ENCODE results near the gene FILIP1L. TPM values are rescaled to one million over a fixed set of nuclear protein-coding genes. Genes with fewer than 3 reads are reported as not detected.

The FILIP1L gene
- total and polyA plus RNA-seq, 2 donors (not counting 1 experiment from before 2014, with no cell fraction given), result 0.32 to 0.48 TPM

DNA sequence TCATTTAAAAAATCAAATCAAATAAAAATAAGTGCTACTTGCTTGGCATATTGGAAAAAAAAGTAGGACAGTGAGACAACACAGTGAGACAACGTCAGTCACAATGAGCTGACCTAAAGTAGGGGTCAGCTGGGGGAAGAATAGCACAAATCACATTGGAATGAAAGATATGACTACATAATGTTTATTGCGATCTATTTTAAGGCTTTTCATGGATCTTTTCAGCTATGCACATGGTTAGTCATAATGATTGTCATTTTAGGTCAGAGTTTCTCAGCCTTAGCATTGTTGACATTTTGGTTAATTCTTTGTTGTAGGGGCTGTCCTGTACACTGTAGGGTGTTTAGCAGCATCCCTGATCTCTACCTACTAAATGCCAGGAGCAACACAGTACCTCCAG is 252.1 kb downstream of the FILIP1L start:
- no peaks in the 10 kb centered on the region for H4K20me1 ChIP-seq (ENCODE audit: control insufficient read depth, insufficient read depth, low read length, poor library complexity, severe bottlenecking)
- H3K4me3 Mint-ChIP-seq, result no peak overlapping the region
- WGBS (ENCODE audit: insufficient coverage), result no CpG with 5 or more reads among the region's 2 CpGs

DNA sequence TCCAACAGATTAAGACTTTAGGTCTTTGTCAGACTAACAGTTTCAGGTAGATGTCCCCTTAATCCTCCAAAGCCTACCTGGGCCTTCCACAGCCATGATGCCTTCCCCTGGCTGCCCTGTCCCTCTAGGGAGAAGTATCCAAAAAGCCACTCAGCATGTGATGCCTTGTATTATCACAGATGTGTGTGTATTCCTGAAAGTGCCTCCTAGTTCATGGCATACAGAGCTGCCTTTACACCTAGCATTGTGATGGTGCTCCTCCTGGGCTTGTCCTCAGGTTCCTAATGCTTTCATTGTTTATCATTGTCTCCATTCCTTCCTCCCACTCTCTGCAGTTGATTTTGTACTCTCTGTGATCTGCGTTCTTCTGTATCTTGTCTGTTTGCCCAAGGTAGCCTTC is 253.1 kb downstream of the FILIP1L start:
- Histone ChIP-seq H3K4me1 (ENCODE audit: control insufficient read depth in 2 of 2, insufficient read depth in 2 of 2, low read length in 2 of 2) (no peaks in the 10 kb centered on the region), H3K9ac (ENCODE audit: low read length) (no peak overlapping the region), H3K79me2 (ENCODE audit: control insufficient read depth, insufficient read depth, low read length) (no peaks in the 10 kb centered on the region), H3K4me3 (ENCODE audit: control extremely low read depth in 1 of 5, extremely low read depth in 1 of 5, insufficient read depth in 1 of 5, low read depth in 2 of 5, low read length in 4 of 5) (no peak overlapping the region), H3K27ac (ENCODE audit: low read length in 2 of 2) (no peak overlapping the region), H3K36me3 (replicated peaks in 1 of 2; ENCODE audit: control extremely low read depth in 1 of 2, control insufficient read depth in 1 of 2, extremely low read depth in 1 of 2, insufficient read depth in 2 of 2, low read length in 1 of 2) (no peaks in the 10 kb centered on the region), H4K20me1 (ENCODE audit: control insufficient read depth, insufficient read depth, low read length, poor library complexity, severe bottlenecking) (no peaks in the 10 kb centered on the region), H2AFZ (ENCODE audit: insufficient read depth, low read depth, low read length, poor library complexity, severe bottlenecking) (no peak overlapping the region), H3K4me2 (replicated peaks; ENCODE audit: low read depth, low read length, poor library complexity, severe bottlenecking) (no peak overlapping the region), H3K27me3 (replicated peaks in 1 of 4; ENCODE audit: control extremely low read depth in 1 of 4, control insufficient read depth in 3 of 4, insufficient read depth in 4 of 4, low read length in 3 of 4) (no peaks in the 10 kb centered on the region), H3K9me3 (ENCODE audit: control extremely low read depth in 1 of 3, control insufficient read depth in 2 of 3, insufficient read depth in 1 of 3, low read length in 2 of 3) (no peaks in the 10 kb centered on the region)
- intact Hi-C loops (cut with micrococcal nuclease), result no loop called here
- TF ChIP-seq, protein P1, sequence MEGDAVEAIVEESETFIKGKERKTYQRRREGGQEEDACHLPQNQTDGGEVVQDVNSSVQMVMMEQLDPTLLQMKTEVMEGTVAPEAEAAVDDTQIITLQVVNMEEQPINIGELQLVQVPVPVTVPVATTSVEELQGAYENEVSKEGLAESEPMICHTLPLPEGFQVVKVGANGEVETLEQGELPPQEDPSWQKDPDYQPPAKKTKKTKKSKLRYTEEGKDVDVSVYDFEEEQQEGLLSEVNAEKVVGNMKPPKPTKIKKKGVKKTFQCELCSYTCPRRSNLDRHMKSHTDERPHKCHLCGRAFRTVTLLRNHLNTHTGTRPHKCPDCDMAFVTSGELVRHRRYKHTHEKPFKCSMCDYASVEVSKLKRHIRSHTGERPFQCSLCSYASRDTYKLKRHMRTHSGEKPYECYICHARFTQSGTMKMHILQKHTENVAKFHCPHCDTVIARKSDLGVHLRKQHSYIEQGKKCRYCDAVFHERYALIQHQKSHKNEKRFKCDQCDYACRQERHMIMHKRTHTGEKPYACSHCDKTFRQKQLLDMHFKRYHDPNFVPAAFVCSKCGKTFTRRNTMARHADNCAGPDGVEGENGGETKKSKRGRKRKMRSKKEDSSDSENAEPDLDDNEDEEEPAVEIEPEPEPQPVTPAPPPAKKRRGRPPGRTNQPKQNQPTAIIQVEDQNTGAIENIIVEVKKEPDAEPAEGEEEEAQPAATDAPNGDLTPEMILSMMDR (IDR thresholded peaks at IDR 0.05), result no peak
- no peak for TF ChIP-seq EZH2 (IDR thresholded peaks at IDR 0.05; ENCODE audit: borderline replicate concordance, insufficient read depth, low read depth, low read length, poor library complexity, severe bottlenecking)
- ChIA-PET POLR2A (no interaction called here), CTCF (no interaction called here)
- H3K27ac Mint-ChIP-seq, result no peak overlapping the region
- no peaks in the 10 kb centered on the region for H3K9me3 Mint-ChIP-seq (ENCODE audit: insufficient read depth)
- DNase-seq (no peak), ATAC-seq (ENCODE audit: low read depth) (no peak)
- no peak overlapping the region for H3K4me3 Mint-ChIP-seq
- H3K4me1 Mint-ChIP-seq, result peaks cover 2% of the 10 kb centered on the region
- WGBS (ENCODE audit: insufficient coverage), result no CpG with 5 or more reads among the region's 1 CpG
- no peaks in the 10 kb centered on the region for H3K27me3 Mint-ChIP-seq

More for the DNA sequence above, 252.1 kb downstream of the FILIP1L start:
- Histone ChIP-seq H3K4me2 (replicated peaks; ENCODE audit: low read depth, low read length, poor library complexity, severe bottlenecking) (no peak overlapping the region), H3K9ac (ENCODE audit: low read length) (no peak overlapping the region), H3K4me3 (ENCODE audit: control extremely low read depth in 1 of 5, extremely low read depth in 1 of 5, insufficient read depth in 1 of 5, low read depth in 2 of 5, low read length in 4 of 5) (no peak overlapping the region), H3K36me3 (replicated peaks in 1 of 2; ENCODE audit: control extremely low read depth in 1 of 2, control insufficient read depth in 1 of 2, extremely low read depth in 1 of 2, insufficient read depth in 2 of 2, low read length in 1 of 2) (no peaks in the 10 kb centered on the region), H3K9me3 (ENCODE audit: control extremely low read depth in 1 of 3, control insufficient read depth in 2 of 3, insufficient read depth in 1 of 3, low read length in 2 of 3) (no peaks in the 10 kb centered on the region), H3K27me3 (replicated peaks in 1 of 4; ENCODE audit: control extremely low read depth in 1 of 4, control insufficient read depth in 3 of 4, insufficient read depth in 4 of 4, low read length in 3 of 4) (no peaks in the 10 kb centered on the region), H2AFZ (ENCODE audit: insufficient read depth, low read depth, low read length, poor library complexity, severe bottlenecking) (no peak overlapping the region), H3K79me2 (ENCODE audit: control insufficient read depth, insufficient read depth, low read length) (no peaks in the 10 kb centered on the region), H3K4me1 (ENCODE audit: control insufficient read depth in 2 of 2, insufficient read depth in 2 of 2, low read length in 2 of 2) (no peaks in the 10 kb centered on the region), H3K27ac (ENCODE audit: low read length in 2 of 2) (no peak overlapping the region)
- DNase-seq (no peak), ATAC-seq (ENCODE audit: low read depth) (no peak)
- no peak for TF ChIP-seq EZH2 (IDR thresholded peaks at IDR 0.05; ENCODE audit: borderline replicate concordance, insufficient read depth, low read depth, low read length, poor library complexity, severe bottlenecking)
- TF ChIP-seq, protein P1 (IDR thresholded peaks at IDR 0.05), result no peak
- Mint-ChIP-seq H3K27ac (no peak overlapping the region), H3K9me3 (ENCODE audit: insufficient read depth) (no peaks in the 10 kb centered on the region), H3K4me1 (peaks cover 5% of the 10 kb centered on the region), H3K27me3 (no peaks in the 10 kb centered on the region)
- CTCF ChIA-PET, result no interaction called here
- POLR2A ChIA-PET, result no interaction called here
- intact Hi-C loops (cut with micrococcal nuclease), result no loop called here

All from B cell (primary cell).